Tibial nerve (tissue), 4 donors: ENCODE measurements around the gene TAS2R13. TPM values are rescaled to one million over a fixed set of nuclear protein-coding genes. Genes with fewer than 3 reads are reported as not detected.

Experiments
- DNase-seq, 2 donors: peaks; one replicate each; pipeline ENCODE4 v3.0.0-alpha.2; 2019; ENCODE audit warnings: low spot score in 2 of 2
- H3K27ac ChIP-seq, 4 donors: fragments of 200-600 bp; sonication (generic) in 3 of 4; one replicate each; pipeline ENCODE4 v1.5.1; 2017 to 2019; ENCODE audit warnings: mild to moderate bottlenecking in 1 of 4
- H3K27me3 ChIP-seq, 2 donors: fragments of 200-600 bp; sonication (generic) in 1 of 2; one replicate each; pipeline versions ENCODE4 v1.5.1 to v1.6.0; 2017 to 2019
- H3K36me3 ChIP-seq, 3 donors: fragments of 200-600 bp; sonication (generic); one replicate each; pipeline ENCODE4 v1.5.1; 2018 to 2019
- H3K4me1 ChIP-seq, 4 donors: fragments of 200-600 bp; sonication (generic) in 3 of 4; one replicate each; pipeline ENCODE4 v1.5.1; 2017 to 2019
- H3K4me3 ChIP-seq, 4 donors: fragments of 200-600 bp; sonication (generic) in 3 of 4; one replicate each; pipeline ENCODE4 v1.5.1; 2017 to 2019; ENCODE audit warnings: mild to moderate bottlenecking in 1 of 4, moderate library complexity in 1 of 4
- H3K9me3 ChIP-seq, 4 donors: fragments of 200-600 bp; sonication (generic) in 3 of 4; one replicate each; pipeline ENCODE4 v1.5.1; 2017 to 2019
- EP300 ChIP-seq, 2 donors: sonication (generic); formaldehyde crosslinking; IDR thresholded peaks; one replicate each; pipeline ENCODE4 v1.6.1; 2017; ENCODE audit warnings: antibody characterized with exemption in 2 of 2, mild to moderate bottlenecking in 1 of 2
- POLR2A ChIP-seq, 2 donors: fragments of 450-650 bp; IDR thresholded peaks; one replicate each; pipeline ENCODE4 v1.6.1; 2017; ENCODE audit warnings: antibody characterized with exemption in 2 of 2, mild to moderate bottlenecking in 2 of 2, moderate library complexity in 2 of 2
- WGBS, 2 donors: methylation state at CpG; one replicate each; pipeline ENCODE4 v1.1.5; 2018; 5-methylcytosine and 5-hydroxymethylcytosine counted together
- total RNA-seq, 4 donors: library from RNA; depleted of rRNA; stranded (reverse); fragments of >200 nt; gene quantifications; one replicate each; pipeline ENCODE4 v1.1.0, GENCODE V29; 2016
- TF ChIP-seq, protein P1 (sequence below), 5 experiments: fragments of 200-600 bp in 3 of 5; fragments of 450-650 bp in 2 of 5; sonication (generic) in 3 of 5; IDR thresholded peaks; one replicate each; pipeline ENCODE4 v1.5.1; 2016 to 2019; ENCODE audit warnings: antibody characterized with exemption in 5 of 5, mild to moderate bottlenecking in 3 of 5, moderate library complexity in 2 of 5

Gene TAS2R13
- total RNA-seq, 4 donors from 2014 or later, result 1.8 to 11.6 (median 3.0) TPM

DNA sequence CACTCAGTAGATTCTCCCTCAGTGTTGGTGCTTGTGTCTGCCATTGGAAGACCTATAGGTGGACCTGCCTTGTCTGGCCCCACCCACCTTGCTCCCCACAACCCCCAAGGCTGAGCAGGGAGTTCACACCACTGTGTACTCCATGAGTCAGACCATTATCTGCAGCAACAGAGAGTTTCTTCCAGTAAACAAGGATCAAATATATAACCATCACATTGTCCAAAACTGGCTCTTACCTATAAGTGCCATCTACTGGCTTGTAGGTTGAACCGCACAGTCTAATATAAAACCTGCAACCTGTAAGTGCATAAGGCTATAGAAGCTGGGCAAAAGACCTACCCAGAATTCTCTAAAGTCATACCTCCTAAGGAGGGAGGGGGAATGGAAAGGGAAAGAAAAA is 7.9 kb downstream of the TAS2R13 start:
- DNase-seq, result no peak
- 93 to 100% methylated on average over 1 of the region's 1 CpG for WGBS, 2 donors
- Histone ChIP-seq H3K27ac (no peak overlapping the region), H3K4me1 (no peaks in the 10 kb centered on the region), H3K9me3 (peaks cover 0 to 50% (median 20%) of the 10 kb centered on the region in 4 donors), H3K27me3 (no peaks in the 10 kb centered on the region), H3K4me3 (no peak overlapping the region), H3K36me3 (peaks cover 0 to 23% (median 0%) of the 10 kb centered on the region in 3 donors)
- TF ChIP-seq POLR2A (IDR thresholded peaks at IDR 0.05) (no peak), EP300 (IDR thresholded peaks at IDR 0.05) (no peak)
- TF ChIP-seq, protein P1, sequence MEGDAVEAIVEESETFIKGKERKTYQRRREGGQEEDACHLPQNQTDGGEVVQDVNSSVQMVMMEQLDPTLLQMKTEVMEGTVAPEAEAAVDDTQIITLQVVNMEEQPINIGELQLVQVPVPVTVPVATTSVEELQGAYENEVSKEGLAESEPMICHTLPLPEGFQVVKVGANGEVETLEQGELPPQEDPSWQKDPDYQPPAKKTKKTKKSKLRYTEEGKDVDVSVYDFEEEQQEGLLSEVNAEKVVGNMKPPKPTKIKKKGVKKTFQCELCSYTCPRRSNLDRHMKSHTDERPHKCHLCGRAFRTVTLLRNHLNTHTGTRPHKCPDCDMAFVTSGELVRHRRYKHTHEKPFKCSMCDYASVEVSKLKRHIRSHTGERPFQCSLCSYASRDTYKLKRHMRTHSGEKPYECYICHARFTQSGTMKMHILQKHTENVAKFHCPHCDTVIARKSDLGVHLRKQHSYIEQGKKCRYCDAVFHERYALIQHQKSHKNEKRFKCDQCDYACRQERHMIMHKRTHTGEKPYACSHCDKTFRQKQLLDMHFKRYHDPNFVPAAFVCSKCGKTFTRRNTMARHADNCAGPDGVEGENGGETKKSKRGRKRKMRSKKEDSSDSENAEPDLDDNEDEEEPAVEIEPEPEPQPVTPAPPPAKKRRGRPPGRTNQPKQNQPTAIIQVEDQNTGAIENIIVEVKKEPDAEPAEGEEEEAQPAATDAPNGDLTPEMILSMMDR (IDR thresholded peaks at IDR 0.05), result no peak

DNA sequence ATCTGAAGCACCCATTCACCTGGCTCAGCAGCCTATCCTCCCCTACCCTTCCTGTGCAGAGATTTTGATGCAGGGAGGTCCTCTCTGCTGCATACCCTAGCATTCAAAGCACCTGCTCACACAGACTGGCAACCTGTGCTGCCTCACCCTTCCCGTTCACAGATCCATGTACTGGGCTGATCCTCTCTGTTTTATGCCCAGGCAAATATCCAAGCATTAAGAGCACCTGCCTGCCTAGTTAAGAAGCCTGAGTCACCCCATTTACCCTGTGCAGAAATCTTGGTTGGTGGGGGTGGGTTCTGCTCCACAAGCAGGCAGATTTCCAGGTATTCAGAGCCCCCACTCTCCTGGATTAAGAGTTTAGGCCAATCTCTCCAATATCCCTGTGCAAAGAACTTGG is 8.4 kb downstream of the TAS2R13 start:
- H3K27ac ChIP-seq, result no peak overlapping the region
- TF ChIP-seq POLR2A (IDR thresholded peaks at IDR 0.05), result no peak
- no peak for TF ChIP-seq EP300 (IDR thresholded peaks at IDR 0.05)
- TF ChIP-seq, protein P1 (IDR thresholded peaks at IDR 0.05), result no peak
- H3K27me3 ChIP-seq, result no peaks in the 10 kb centered on the region
- H3K36me3 ChIP-seq, result peaks cover 0 to 20% (median 0%) of the 10 kb centered on the region in 3 donors
- DNase-seq, result no peak
- H3K9me3 ChIP-seq, result peaks cover 0 to 46% (median 20%) of the 10 kb centered on the region in 4 donors
- WGBS, 2 donors, result 94 to 100% methylated on average over 1 of the region's 1 CpG
- H3K4me3 ChIP-seq, result no peak overlapping the region
- H3K4me1 ChIP-seq, result no peaks in the 10 kb centered on the region

DNA sequence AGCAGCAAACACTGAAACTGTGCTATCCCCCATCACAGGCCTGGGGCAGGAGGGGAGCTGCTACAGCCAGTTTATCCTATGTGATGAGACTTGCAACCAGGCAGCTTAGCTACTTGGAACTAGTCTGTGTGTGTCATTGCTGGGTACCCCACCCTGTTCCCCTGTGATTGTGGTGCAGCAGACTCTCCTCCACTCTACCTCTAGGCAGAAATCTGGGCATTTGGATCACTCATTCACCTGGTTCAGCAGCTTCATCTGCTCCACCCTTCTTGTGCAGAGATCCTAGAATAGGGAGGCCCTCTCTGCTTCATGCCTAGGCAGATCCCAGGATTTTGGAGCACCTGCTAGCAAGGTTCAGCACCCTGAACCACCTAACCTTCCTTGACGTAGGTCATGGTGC is 8.8 kb downstream of the TAS2R13 start:
- peaks cover 0 to 41% (median 19%) of the 10 kb centered on the region in 4 donors for H3K9me3 ChIP-seq
- WGBS, 2 donors, result 80 to 100% methylated on average over 1 of the region's 1 CpG

DNA sequence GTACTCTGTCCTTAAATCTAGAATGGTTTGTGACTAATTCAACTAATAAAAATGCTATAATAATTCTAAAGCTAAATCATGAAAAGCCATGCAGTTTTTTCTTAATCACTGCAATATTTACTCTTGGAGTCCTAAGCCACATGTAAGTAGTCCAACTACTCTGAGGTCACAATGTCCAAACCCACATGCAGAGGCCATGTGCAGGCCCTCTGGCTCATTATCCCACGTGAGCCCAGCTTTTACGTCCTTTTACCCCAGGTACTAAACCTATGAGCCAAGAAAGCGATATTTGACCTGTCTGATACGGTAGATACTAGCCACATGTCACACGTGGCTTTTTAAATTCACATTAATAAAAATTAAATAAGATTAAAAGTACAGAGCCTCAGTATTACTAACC is 12.5 kb downstream of the TAS2R13 start:
- no peak overlapping the region for H3K4me3 ChIP-seq
- H3K4me1 ChIP-seq, result no peaks in the 10 kb centered on the region
- peaks cover 0 to 12% (median 0%) of the 10 kb centered on the region in 3 donors for H3K36me3 ChIP-seq
- no peaks in the 10 kb centered on the region for H3K27me3 ChIP-seq
- TF ChIP-seq, protein P1 (IDR thresholded peaks at IDR 0.05), result no peak
- TF ChIP-seq EP300 (IDR thresholded peaks at IDR 0.05) (no peak), POLR2A (IDR thresholded peaks at IDR 0.05) (no peak)
- WGBS, 2 donors, result 89 to 92% methylated on average over 5 of the region's 5 CpGs
- no peak overlapping the region for H3K27ac ChIP-seq
- DNase-seq, result no peak
- H3K9me3 ChIP-seq, result peaks cover 0 to 5% (median 2%) of the 10 kb centered on the region in 4 donors

More for the DNA sequence above, 8.8 kb downstream of the TAS2R13 start:
- no peak for DNase-seq
- H3K36me3 ChIP-seq, result peaks cover 0 to 15% (median 0%) of the 10 kb centered on the region in 3 donors
- H3K27ac ChIP-seq, result no peak overlapping the region
- H3K27me3 ChIP-seq, result no peaks in the 10 kb centered on the region
- H3K4me1 ChIP-seq, result no peaks in the 10 kb centered on the region
- no peak overlapping the region for H3K4me3 ChIP-seq
- TF ChIP-seq EP300 (IDR thresholded peaks at IDR 0.05), result no peak
- TF ChIP-seq, protein P1 (IDR thresholded peaks at IDR 0.05), result no peak
- no peak for TF ChIP-seq POLR2A (IDR thresholded peaks at IDR 0.05)

DNA sequence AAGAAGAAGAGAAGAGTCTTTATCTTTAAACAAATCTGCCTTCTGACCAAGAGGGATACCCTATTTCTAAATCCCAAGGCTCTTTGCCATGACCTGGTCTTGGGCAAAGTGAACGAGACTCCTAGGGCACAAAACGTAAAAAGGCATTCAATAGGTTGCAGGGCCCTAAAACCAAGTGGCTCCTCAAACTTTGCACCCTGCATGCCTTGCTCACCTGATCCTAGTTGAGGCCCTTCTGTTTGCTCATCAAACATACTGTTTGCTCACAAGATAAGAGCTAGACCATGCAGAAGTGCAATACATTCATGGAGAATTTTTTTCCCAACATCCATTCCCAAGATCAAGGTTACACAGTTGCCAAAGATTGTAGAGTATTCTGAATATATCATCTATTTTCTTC is 17.4 kb downstream of the TAS2R13 start:
- H3K36me3 ChIP-seq, result peaks cover 0 to 5% (median 0%) of the 10 kb centered on the region in 3 donors
- H3K9me3 ChIP-seq, result no peaks in the 10 kb centered on the region
- no peaks in the 10 kb centered on the region for H3K27me3 ChIP-seq
- TF ChIP-seq POLR2A (IDR thresholded peaks at IDR 0.05) (no peak), EP300 (IDR thresholded peaks at IDR 0.05) (no peak)
- TF ChIP-seq, protein P1 (IDR thresholded peaks at IDR 0.05), result no peak
- H3K27ac ChIP-seq, result no peak overlapping the region
- H3K4me3 ChIP-seq, result no peak overlapping the region
- WGBS, 2 donors, result 76 to 87% methylated on average over 2 of the region's 2 CpGs
- no peaks in the 10 kb centered on the region for H3K4me1 ChIP-seq
- no peak for DNase-seq
